T1000 (cell line): ENCODE results near the gene RFPL1.
"Not testable (repeated sequence)": the region's sequence is repeated elsewhere in the genome, so short reads cannot be mapped to it uniquely, and the experiment has no call there.

Experiments
- DNase-seq: peaks from one replicate; lab custom pipeline; 2025; ENCODE audit warnings: mixed read lengths; lab: John Stamatoyannopoulos, UW

Gene RFPL1

DNA sequence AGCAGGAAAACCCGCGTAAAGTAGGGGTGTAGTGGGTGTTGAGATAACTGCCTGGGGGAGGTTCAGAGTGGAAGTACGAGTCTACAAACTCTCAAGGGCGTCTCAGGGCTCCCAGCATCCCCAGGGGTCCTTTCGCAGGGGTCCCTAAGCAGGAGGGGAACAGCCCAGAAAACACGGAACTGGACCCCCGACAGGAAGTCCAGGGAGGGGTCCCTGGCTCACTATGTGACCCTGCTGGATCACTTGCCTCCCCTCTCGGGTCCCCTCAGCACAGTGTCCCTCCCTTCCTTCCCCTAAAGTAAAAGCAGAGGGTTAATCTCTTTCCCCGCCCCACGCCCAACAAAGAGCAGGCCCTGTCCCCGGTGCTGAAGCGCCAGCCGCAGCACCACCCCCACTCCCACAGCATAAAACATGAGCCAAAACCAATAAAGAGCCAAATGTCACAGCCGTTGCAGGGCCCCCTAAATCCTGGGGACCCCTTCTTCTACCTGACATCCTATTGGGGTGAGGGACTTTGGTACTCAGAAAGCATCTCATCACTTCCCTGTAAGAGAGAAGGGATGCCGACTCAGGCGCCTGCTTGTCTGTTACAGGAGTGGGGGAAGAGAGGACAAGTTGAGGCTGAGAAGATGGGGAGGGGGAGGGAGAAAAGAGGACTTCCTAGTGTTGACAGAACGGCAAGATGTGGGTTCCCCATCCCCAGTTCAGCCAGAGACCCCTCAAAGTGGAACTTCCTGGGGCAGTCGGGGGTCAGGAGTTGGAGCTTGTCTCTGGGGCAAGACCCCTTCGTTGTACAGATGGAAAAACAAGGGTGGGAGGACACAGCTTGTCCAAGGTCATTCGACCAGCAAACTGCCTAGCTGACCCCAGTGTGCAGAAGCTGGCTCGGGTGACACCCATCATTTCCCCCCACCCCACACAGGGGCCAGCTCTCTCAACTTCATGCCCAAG lies 40.2 kb downstream of the RFPL1 start:
- no peak for DNase-seq

DNA sequence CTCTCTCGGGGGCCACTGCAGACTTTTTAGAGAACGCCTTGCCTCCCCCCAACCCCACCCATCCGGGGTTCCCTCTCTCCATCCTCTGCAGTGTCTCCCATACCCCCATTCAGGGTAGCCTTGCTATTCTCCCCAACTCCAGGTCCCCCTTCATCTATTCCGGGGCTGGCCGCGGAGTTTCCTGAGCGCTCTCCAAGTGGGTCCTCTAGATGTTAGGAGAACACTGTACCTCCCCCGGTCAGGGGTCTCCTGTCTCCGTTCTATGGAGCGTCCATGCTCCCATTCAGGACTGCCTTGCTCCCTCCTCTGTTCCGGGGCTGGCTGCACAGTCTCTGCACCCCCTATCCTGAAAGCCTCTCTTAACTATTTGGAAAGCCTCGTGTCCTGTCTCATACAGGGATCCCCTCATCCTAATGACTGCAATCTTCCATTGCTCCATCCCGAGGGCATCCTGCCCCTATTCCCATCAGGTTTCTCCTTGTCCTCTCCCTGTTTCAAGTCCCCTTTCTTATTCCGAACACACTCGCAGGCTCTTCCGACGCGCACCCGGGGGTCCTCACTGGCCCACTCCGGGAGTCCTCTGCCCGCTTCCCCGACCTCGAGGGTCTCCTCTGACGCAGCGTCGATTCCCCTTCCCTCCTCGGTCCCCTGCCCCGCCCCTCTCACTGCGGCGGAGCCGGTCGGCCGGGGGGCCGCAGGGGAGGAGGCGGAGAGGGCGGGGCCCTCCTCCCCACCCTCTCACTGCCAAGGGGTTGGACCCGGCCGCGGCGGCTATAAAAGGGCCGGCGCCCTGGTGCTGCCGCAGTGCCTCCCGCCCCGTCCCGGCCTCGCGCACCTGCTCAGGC lies 41.3 kb downstream of the RFPL1 start, which contains the start of gene NEFH:
TSS of gene NEFH (plus strand) at position 802 of the 845 bp plus-strand sequence. CDS start 45 bp downstream, outside the sequence.
- DNase-seq: no peak

DNA sequence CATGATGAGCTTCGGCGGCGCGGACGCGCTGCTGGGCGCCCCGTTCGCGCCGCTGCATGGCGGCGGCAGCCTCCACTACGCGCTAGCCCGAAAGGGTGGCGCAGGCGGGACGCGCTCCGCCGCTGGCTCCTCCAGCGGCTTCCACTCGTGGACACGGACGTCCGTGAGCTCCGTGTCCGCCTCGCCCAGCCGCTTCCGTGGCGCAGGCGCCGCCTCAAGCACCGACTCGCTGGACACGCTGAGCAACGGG lies 41.8 kb downstream of the RFPL1 start:
- no peak for DNase-seq

DNA sequence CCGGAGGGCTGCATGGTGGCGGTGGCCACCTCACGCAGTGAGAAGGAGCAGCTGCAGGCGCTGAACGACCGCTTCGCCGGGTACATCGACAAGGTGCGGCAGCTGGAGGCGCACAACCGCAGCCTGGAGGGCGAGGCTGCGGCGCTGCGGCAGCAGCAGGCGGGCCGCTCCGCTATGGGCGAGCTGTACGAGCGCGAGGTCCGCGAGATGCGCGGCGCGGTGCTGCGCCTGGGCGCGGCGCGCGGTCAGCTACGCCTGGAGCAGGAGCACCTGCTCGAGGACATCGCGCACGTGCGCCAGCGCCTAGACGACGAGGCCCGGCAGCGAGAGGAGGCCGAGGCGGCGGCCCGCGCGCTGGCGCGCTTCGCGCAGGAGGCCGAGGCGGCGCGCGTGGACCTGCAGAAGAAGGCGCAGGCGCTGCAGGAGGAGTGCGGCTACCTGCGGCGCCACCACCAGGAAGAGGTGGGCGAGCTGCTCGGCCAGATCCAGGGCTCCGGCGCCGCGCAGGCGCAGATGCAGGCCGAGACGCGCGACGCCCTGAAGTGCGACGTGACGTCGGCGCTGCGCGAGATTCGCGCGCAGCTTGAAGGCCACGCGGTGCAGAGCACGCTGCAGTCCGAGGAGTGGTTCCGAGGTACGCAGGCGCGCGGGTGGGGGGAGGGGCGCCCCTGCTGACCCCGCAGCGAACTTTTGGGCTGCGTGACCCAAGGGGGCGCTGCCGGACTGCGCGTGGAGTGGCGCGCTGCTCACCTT lies 42.3 kb downstream of the RFPL1 start:
- no peak for DNase-seq

DNA sequence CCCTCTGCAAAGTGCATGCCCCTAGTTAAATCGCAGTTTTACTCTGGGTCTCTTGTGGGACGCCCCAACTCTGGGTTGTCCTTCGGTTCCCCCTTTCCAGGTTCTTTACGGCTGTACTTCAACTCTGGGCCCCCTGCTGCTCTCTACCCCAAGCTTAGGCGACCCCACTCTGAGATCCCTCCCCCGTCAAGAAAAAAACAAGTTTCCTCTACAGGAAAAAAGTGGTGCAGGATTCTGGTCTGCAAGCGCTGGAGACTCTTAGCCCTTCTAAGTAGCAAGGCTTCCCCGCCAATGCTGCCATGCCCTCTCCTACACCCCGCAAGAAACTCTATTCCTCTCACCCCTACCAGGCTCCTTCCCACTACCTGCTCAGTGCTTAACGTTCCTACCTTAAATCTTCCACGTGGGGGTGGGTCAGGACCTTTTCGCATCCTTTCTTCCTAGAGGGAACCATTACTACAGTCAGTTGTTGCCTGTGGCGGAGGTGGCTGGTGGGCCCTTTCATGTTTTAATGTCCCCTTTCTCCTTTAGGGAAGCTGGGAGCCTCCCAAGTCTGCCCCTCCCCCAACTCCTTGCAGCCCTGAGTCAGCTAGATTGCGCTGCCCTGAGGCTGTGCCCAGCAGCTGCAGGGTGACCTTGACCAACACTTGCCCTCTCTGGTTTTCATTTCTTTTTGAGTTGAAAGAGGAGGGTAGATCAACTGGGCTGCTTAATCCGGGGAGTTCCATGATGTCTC lies 43.0 kb downstream of the RFPL1 start:
- no peak for DNase-seq

DNA sequence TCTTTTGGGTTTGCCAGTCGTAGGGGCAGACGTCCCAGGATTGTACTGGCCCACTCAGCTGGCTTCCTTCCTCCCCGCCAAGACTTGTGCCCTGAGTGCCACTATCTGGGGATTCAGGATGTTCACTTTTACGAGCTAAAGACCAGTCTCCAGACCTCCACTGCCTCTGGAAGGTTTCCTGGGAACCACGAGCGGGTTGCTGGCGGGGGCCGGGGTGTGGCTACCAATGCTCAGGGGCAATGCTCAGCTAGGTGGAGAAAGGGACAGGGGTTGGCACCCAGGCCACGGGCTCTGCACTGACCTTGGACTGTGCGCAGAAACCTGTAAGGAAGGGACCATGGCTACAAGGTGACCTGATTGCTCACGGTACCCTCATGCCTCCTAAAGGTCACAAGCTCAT lies 43.9 kb downstream of the RFPL1 start:
- no peak for DNase-seq

DNA sequence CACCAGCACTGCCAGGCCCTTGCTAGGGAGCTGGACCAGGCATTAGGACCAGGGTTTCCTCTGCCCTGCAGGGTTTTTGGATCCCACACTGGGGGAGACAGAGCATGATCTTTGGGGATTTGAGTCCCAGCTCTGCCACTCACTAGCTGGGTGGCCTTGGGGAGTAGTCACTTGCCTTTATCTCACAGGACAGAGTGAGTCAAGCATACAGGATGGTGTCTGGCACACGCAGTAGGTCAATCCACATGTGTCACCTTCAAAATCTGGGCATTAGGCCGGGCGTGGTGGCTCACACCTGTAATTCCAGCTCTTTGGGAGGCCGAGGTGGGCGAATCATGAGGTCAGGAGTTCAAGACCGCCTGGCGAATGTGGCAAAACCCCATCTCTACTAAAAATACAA lies 44.3 kb downstream of the RFPL1 start:
- DNase-seq: no peak

DNA sequence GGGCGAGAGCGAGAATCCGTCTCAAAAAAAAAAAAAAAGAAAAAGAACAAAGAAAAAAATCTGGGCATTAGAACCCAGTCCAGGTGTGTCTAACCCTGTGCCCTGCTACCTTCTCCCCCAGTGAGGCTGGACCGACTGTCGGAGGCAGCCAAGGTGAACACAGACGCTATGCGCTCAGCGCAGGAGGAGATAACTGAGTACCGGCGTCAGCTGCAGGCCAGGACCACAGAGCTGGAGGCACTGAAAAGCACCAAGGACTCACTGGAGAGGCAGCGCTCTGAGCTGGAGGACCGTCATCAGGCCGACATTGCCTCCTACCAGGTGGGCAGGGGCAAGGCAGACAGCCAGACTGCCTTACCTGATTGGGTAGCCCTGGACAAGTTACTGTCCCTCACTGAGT lies 44.9 kb downstream of the RFPL1 start:
- DNase-seq: no peak

DNA sequence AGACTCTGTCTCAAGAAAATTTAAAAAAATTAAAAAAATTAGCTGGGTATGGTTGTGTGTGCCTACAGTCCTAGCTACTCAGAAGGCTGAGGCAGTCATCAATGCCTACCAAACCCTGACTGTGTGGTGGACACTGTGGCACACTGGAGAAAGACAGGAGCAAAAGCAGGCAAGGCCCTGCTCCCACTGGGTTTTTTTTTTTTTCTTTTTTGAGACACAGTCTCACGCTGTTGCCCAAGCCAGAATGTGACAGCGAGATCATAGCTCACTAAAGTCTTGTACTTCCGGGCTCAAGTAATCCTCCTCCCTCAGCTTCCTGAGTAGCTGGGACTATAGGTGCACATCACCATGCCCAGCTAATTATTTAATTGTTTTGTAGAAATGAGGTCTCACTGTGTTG lies 46.3 kb downstream of the RFPL1 start:
- no peak for DNase-seq

DNA sequence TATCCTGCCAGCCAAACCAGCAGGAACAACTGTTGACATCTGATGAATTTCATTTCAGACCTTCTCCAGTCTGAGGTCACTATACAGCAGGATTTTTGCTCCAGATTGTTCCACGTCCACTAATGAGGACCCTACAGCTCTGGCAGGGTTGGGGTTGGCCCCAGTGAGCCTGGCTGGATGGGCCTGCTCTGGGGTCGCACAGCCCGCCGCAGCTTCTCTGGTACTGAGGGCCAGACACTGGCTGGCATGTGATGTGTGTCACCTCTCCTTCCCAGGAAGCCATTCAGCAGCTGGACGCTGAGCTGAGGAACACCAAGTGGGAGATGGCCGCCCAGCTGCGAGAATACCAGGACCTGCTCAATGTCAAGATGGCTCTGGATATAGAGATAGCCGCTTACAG lies 47.1 kb downstream of the RFPL1 start:
- no peak for DNase-seq

DNA sequence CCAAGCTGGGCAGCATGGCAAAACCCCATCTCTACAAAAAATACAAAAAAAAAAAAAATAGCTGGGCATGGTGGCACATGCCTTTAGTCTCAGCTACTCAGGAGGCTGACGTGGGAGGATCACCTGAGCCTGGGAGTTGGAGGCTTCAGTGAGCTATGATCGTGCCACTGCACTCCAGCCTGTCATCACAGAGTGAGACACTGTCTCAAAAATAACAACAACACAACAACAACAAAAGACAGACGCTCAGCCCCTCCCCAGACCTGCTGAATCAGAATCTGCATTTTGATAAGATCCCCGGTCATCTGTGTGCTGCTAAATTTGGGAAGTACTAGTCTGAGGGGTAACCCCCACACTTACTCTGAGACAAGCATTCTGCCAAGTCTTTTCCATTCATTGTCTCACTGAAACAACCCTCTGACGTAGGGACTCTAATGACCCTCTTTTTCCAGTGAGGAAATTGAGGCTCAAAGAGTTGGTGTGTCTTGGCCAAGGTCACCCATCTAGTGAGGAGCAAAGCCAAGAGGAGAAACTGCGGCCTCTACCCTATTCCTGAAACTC lies 49.1 kb downstream of the RFPL1 start:
- no peak for DNase-seq

DNA sequence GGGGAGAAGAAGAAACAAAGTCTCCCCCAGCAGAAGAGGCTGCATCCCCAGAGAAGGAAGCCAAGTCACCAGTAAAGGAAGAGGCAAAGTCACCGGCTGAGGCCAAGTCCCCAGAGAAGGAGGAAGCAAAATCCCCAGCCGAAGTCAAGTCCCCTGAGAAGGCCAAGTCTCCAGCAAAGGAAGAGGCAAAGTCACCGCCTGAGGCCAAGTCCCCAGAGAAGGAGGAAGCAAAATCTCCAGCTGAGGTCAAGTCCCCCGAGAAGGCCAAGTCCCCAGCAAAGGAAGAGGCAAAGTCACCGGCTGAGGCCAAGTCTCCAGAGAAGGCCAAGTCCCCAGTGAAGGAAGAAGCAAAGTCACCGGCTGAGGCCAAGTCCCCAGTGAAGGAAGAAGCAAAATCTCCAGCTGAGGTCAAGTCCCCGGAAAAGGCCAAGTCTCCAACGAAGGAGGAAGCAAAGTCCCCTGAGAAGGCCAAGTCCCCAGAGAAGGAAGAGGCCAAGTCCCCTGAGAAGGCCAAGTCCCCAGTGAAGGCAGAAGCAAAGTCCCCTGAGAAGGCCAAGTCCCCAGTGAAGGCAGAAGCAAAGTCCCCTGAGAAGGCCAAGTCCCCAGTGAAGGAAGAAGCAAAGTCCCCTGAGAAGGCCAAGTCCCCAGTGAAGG lies 50.9 kb downstream of the RFPL1 start:
- DNase-seq: not testable (repeated sequence)

DNA sequence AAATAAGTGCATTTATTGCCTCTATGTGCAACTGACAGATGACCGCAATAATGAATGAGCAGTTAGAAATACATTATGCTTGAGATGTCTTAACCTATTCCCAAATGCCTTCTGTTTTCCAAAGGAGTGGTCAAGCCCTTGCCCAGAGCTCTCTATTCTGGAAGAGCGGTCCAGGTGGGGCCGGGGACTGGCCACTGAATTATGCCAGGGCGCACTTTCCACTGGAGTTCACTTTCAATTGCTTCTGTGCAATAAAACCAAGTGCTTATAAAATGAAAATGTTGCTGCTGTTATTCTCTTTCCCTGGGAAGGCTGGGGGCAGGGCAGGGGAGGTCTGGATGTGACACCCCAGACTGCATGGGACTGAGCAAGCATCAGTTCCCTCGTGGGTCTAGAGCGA lies 52.6 kb downstream of the RFPL1 start:
- no peak for DNase-seq
